ENCODE results near the gene NAT16.

DNA sequence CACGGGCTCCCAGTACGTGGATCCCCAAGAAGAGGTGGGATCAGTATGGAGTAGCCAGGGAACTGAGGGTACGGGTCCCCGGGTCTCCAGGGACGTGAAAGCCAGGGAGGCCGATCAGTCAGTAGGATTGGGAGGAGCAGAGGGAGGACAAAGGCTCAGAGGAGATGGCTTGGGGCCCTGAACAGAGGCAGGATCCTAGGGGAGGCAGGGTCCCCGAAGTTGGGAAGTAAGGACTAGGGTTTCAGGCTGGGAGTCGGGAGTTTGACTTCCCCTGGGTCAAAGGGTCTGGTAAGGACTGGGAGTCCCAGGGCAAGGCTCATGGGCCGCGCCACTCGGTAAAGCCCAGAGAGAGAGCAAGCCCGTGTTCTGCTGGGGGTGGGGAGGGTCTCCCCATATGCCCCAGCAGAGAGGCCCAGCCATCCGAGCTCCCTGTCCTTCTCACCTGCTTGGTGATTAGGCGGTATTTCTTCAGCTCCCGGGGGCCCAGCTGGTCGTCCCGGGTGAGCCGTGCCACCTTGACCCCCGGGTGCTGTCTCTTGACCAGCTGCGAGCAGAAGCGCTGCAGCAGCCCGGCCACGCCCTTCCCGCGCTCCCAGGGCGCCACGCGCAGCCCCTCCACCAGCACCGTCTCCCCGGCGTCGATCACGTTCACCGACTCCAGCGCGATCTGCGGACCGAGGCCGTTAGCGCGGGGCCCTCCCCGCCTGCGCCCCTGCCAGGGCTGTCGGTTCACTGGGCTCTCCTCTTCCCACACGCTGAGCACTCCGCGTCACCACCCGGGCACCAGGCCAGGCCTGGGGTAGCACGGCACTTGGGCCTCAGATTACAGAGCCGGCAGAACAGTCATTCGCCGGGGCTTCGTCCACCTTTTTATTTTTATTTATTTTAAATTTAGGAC is 7.0 kb downstream of the NAT16 start:
- TF ChIP-seq POLR2A (IDR thresholded peaks at IDR 0.05; ENCODE audit: low read depth, low read length) (no peak), POLR2AphosphoS5 (IDR thresholded peaks at IDR 0.05; ENCODE audit: low read depth, low read length) (no peak), TAF1 (IDR thresholded peaks at IDR 0.05; ENCODE audit: low read depth, low read length) (no peak), SPI1 (IDR thresholded peaks at IDR 0.05; ENCODE audit: low read depth, low read length) (no peak), PAX5 (IDR thresholded peaks at IDR 0.05; ENCODE audit: insufficient read depth, low read length, severe bottlenecking) (no peak), POU2F2 (IDR thresholded peaks at IDR 0.05; ENCODE audit: low read depth, low read length) (no peak)
